Lung (tissue), 12 donors: ENCODE measurements around the gene MIER3. TPM values are rescaled to one million over a fixed set of nuclear protein-coding genes. Genes with fewer than 3 reads are reported as not detected.

Experiments
- ATAC-seq: fragments of 200-7000 bp; cut with Tn5 transposase; one replicate; pipeline ENCODE4 v1.9.1; 2020; ENCODE audit warnings: moderate number of reproducible peaks; ENCODE audit not compliant: insufficient read depth, low FRiP score
- DNase-seq, 3 donors: peaks; one replicate each; pipeline ENCODE4 v3.0.0-alpha.2; 2013 to 2017
- H3K27ac ChIP-seq, 2 donors: one replicate each; pipeline ENCODE4 v1.5.1; 2013; ENCODE audit warnings: mild to moderate bottlenecking in 2 of 2, moderate library complexity in 2 of 2, control low read depth in 1 of 2, inconsistent platforms in 1 of 2, low read depth in 1 of 2, low read length in 1 of 2
- H3K27me3 ChIP-seq, 3 donors: one replicate each; pipeline ENCODE4 v1.5.1; 2013; ENCODE audit warnings: low read length in 2 of 3; ENCODE audit not compliant: control insufficient read depth in 3 of 3, insufficient read depth in 3 of 3
- H3K36me3 ChIP-seq, 4 donors: one replicate each; pipeline ENCODE4 v1.5.1; 2013; ENCODE audit warnings: low read length in 4 of 4, mild to moderate bottlenecking in 1 of 4, moderate library complexity in 1 of 4; ENCODE audit not compliant: control insufficient read depth in 4 of 4, insufficient read depth in 4 of 4
- H3K4me1 ChIP-seq, 5 donors: one replicate each; pipeline ENCODE4 v1.5.1; 2013; ENCODE audit warnings: low read length in 5 of 5, mild to moderate bottlenecking in 2 of 5, moderate library complexity in 1 of 5; ENCODE audit not compliant: control insufficient read depth in 5 of 5, insufficient read depth in 5 of 5
- H3K4me3 ChIP-seq: one replicate; pipeline ENCODE4 v1.5.1; 2013; ENCODE audit warnings: mild to moderate bottlenecking, control low read depth, moderate library complexity
- H3K9ac ChIP-seq, 2 donors: one replicate each; pipeline ENCODE4 v1.5.1; 2013; ENCODE audit warnings: low read length in 2 of 2, control low read depth in 1 of 2; ENCODE audit not compliant: insufficient read depth in 1 of 2
- H3K9me3 ChIP-seq, 4 donors: one replicate each; pipeline ENCODE4 v1.5.1; 2013; ENCODE audit warnings: low read length in 3 of 4, mild to moderate bottlenecking in 1 of 4, moderate library complexity in 1 of 4; ENCODE audit not compliant: control insufficient read depth in 4 of 4, insufficient read depth in 3 of 4
- WGBS, 2 donors: extraction: QIAGEN DNeasy Blood & Tissue Kit; methylation state at CpG; one replicate each; pipeline ENCODE4 v1.1.7; 2013; 5-methylcytosine and 5-hydroxymethylcytosine counted together
- polyA plus RNA-seq, 2 donors: library from polyadenylated mRNA; stranded (reverse); fragments of 200-250 nt; gene quantifications; one replicate each; pipeline ENCODE4 v1.2.1, GENCODE V29; 2013
- total RNA-seq, 2 donors: library from RNA; depleted of rRNA in 1 of 2; stranded (reverse); fragments of >200 nt in 1 of 2; gene quantifications; one replicate each; pipeline ENCODE4 v1.2.1, GENCODE V29; 2014 to 2021
- TF ChIP-seq, protein P1 (sequence below): IDR thresholded peaks from 2 replicates; pipeline ENCODE4 v1.5.1; 2012; ENCODE audit warnings: mild to moderate bottlenecking; ENCODE audit errors: control extremely low read depth, extremely low read depth
- donor health status: control.
- donor health status: control.
- donor health status: Bipolar disorder and iron deficiency.
- donor health status: healthy.
- donor health status: DM: yes; HTN: yes; CAD: no.

Gene MIER3
- total and polyA plus RNA-seq, 4 donors: 4.9 to 26.7 (median 10.6) TPM

DNA sequence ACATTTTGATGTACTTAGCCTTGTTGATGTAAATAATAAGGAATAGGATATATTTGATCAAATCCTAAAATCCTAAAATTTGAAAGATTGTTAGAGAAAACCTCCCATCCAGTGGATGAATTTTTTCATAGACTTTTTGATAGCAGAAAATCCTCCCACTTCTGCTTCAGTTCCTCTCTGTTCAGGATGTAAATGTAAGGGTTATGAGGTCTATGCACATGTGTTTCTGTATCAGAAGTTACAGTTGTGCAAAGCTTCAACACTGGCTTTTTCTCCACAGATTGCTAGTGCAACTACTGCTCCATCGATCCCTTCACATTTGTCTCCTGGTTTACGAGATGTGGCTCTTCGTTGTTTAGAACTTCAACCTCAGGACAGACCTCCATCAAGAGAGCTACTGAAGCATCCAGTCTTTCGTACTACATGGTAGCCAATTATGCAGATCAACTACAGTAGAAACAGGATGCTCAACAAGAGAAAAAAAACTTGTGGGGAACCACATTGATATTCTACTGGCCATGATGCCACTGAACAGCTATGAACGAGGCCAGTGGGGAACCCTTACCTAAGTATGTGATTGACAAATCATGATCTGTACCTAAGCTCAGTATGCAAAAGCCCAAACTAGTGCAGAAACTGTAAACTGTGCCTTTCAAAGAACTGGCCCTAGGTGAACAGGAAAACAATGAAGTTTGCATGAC lies 58.5 kb downstream of the MIER3 start:
- H3K36me3 ChIP-seq: peaks cover 6 to 40% (median 28%) of the 10 kb centered on the region in 4 donors
- 91% methylated on average over 5 of the region's 5 CpGs for WGBS, 2 donors
- no peak overlapping the region for H3K9ac ChIP-seq
- no peak overlapping the region for H3K4me3 ChIP-seq
- ATAC-seq (no peak), DNase-seq (no peak)
- TF ChIP-seq, protein P1, sequence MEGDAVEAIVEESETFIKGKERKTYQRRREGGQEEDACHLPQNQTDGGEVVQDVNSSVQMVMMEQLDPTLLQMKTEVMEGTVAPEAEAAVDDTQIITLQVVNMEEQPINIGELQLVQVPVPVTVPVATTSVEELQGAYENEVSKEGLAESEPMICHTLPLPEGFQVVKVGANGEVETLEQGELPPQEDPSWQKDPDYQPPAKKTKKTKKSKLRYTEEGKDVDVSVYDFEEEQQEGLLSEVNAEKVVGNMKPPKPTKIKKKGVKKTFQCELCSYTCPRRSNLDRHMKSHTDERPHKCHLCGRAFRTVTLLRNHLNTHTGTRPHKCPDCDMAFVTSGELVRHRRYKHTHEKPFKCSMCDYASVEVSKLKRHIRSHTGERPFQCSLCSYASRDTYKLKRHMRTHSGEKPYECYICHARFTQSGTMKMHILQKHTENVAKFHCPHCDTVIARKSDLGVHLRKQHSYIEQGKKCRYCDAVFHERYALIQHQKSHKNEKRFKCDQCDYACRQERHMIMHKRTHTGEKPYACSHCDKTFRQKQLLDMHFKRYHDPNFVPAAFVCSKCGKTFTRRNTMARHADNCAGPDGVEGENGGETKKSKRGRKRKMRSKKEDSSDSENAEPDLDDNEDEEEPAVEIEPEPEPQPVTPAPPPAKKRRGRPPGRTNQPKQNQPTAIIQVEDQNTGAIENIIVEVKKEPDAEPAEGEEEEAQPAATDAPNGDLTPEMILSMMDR: no peak
- H3K27ac ChIP-seq: no peak overlapping the region
- no peaks in the 10 kb centered on the region for H3K27me3 ChIP-seq
- H3K4me1 ChIP-seq: no peaks in the 10 kb centered on the region
- H3K9me3 ChIP-seq: peaks cover 0 to 1% (median 0%) of the 10 kb centered on the region in 4 donors

DNA sequence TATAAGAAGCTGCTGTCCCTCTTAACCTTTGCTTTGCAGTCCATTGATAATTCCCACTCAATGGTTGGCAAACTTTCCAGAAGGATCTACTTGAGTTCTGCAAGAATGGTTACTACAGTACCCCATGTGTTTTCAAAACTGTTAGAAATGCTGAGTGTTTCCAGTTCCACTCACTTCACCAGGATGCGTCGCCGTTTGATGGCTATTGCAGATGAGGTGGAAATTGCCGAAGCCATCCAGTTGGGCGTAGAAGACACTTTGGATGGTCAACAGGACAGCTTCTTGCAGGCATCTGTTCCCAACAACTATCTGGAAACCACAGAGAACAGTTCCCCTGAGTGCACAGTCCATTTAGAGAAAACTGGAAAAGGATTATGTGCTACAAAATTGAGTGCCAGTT lies 70.4 kb downstream of the MIER3 start:
- no peaks in the 10 kb centered on the region for H3K4me1 ChIP-seq
- 92 to 93% methylated on average over 5 of the region's 5 CpGs for WGBS, 2 donors
- peaks cover 22 to 68% (median 46%) of the 10 kb centered on the region in 4 donors for H3K36me3 ChIP-seq
- H3K9me3 ChIP-seq: no peaks in the 10 kb centered on the region
- H3K9ac ChIP-seq: no peak overlapping the region
- DNase-seq (no peak), ATAC-seq (no peak)
- TF ChIP-seq, protein P1: no peak
- no peak overlapping the region for H3K4me3 ChIP-seq
- H3K27me3 ChIP-seq: no peaks in the 10 kb centered on the region
- no peak overlapping the region for H3K27ac ChIP-seq

DNA sequence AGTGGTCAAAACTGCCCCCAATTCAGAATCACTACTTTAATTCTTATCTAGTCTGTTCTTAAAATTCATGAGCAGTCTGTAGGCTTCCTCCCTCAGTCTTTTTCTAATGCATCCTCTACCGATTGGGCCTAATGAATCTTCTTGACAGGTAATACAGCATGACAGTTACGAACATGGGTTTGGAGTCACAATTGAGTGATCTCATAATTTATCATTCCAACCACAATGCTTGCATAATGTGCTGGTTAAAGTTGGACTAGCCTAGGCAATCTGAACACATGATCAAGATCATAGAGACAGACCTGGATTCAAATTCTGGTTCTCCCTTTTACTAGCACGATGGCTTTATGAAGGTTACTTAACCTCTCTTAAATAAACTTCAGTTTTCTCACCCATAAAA lies 75.6 kb downstream of the MIER3 start:
- H3K4me1 ChIP-seq: no peaks in the 10 kb centered on the region
- peaks cover 12 to 67% (median 23%) of the 10 kb centered on the region in 4 donors for H3K36me3 ChIP-seq
- TF ChIP-seq, protein P1: no peak
- no peak overlapping the region for H3K27ac ChIP-seq
- no peaks in the 10 kb centered on the region for H3K9me3 ChIP-seq
- 33 to 63% methylated on average over 3 of the region's 3 CpGs for WGBS, 2 donors
- H3K9ac ChIP-seq: no peak overlapping the region
- no peak for DNase-seq
- no peak for ATAC-seq
- no peak overlapping the region for H3K4me3 ChIP-seq
- no peaks in the 10 kb centered on the region for H3K27me3 ChIP-seq
